Muscle of back (tissue), 11 donors: ENCODE results near the gene SMAD6. TPM values are rescaled to one million over a fixed set of nuclear protein-coding genes. Genes with fewer than 3 reads are reported as not detected.

Source experiments
- DNase-seq, 3 donors: peaks; one replicate each; pipeline versions ENCODE4 v3.0.0 to v3.0.0-alpha.2; 2013
- polyA plus RNA-seq, 10 donors: library from polyadenylated mRNA; unstranded; fragments of 120-200 nt; gene quantifications; one replicate each; pipeline ENCODE4 v1.2.1, GENCODE V29; 2013; ENCODE audit not compliant: insufficient read length in 10 of 10

The SMAD6 gene
- polyA plus RNA-seq, 10 donors, result 2.3 to 9.1 (median 4.3) TPM

DNA sequence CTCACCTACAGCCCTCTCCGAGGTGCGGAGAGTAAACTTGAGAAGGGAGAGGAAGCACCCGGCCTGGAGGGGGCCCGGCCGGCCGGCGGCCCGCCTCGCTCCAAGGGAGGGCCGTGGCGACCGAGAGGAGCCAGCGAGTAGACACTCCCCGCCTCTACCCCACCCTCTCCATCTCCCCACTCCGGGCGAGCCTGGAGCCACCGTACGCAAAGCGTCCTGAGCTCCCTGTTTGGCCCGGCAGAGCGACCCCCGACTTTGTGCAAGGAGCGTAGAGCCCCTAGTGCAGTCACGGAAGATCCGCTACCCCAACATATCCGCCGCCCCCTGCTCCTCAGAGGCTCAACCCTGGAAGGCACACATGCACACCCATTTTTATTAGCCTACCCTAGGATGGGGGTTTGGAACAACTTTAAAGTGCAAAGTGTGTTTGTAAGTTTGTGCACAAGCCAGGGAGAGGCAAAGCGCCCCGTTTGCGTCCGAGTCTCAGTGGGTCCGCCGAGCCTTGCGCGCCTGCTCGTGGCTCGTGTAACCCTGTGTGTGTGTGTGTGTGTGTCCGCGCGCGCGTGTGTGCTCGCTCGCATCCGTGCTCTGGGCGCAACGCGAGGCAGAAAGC lies 508 bp upstream of the SMAD6 start:
- peak; percentile 36 to 91 (median 56) for DNase-seq

GRCh38 chr15:66702787-66703539 lies 927 bp downstream of the SMAD6 start:
- DNase-seq, result peak in 1 of 3 donors; percentile 78

GRCh38 chr15:66703540-66703941 lies 1.5 kb downstream of the SMAD6 start:
- peak in 2 of 3 donors; percentile 53 to 73 for DNase-seq

DNA sequence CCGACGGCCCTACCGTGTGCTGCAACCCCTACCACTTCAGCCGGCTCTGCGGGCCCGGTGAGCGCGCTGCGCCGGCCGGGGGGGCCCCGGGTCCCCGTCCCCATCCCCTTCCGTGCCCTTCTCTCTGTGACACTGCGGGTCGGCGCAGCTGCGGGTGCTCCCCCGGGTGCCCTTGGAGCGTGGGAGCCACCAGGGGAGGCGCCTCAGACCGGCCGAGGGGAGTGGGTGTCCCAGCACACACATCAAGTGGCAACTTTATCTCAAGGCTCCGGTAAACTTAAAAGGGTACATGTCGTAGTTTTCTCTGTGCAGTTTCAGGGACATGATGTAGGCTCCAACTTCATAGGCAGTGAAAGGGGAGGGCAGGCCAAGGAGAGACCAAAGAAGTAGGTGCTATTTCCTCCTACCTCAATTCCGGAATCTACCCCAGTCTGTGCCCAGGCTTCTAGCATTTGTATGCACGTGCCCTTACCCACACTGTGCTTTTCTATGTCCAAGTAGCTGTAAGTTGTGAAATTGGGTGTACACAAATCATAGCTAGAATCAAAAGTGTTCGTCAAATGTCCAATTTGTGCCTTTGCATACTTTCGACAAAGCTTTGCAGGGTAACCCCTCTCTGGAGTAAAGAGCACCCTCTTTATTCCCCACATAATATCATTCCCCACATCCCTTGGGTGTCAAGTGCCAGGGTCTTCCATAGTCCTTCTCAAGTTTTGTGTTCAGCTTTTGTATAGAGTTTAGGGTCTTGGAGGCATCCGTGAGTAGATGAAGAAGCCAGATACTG lies 2.2 kb downstream of the SMAD6 start:
- peak in 1 of 3 donors; percentile 42 for DNase-seq

GRCh38 chr15:66704803-66705153 lies 2.7 kb downstream of the SMAD6 start:
- no peak for DNase-seq

- no peak for DNase-seq
These were observed 3.5 kb downstream of the SMAD6 start for GRCh38 chr15:66705277-66706146.

DNA sequence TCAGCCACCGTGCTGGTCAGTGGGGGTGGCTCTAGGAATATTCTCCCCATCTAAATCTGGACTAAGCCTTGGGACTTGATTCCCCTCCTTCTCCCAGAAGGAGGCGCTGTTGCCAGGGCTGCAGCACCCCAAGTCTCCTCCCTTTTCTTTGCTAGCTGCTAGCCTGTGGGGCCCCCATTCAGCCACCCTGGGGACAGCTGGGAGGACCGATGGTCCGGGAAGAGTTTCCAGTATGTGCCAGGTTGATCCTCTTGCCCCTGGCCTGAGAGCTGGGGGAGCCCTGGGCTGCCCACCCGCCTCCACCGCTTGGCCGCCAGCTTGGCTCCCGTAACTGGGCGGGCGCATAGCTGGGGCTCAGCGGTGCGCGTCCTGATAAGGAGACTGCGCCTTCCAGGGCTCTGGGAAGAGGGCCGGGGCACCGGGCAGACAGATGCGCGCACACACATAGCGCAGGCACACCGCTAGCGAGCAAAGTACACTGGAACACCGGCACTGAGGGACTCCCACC lies 4.2 kb downstream of the SMAD6 start:
- no peak for DNase-seq

DNA sequence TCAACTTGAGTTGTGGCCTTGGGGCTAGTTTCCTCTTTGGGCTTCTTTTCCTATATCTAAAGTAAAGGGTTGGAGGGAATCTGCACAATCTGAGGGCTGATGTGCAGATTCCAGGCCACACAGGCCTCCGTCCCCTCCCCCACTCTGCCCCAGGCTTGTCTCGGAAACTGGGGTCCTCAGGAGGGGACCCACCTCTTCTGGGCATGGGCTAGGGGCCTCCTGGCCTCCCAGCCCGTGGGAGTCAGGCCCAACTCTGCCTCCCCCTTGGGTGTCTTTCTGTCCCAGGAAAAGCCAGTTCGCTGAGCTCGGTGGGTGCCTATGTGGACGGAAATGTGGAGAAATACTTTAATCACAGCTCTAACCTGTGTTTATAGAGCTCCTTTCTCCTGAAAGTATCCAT lies 4.8 kb downstream of the SMAD6 start:
- peak in 1 of 3 donors; percentile 43 for DNase-seq

GRCh38 chr15:66707310-66708082 lies 5.5 kb downstream of the SMAD6 start:
- DNase-seq, result peak in 2 of 3 donors; percentile 66 to 79

- no peak for DNase-seq
These were observed 6.4 kb downstream of the SMAD6 start for GRCh38 chr15:66708389-66708788.

DNA sequence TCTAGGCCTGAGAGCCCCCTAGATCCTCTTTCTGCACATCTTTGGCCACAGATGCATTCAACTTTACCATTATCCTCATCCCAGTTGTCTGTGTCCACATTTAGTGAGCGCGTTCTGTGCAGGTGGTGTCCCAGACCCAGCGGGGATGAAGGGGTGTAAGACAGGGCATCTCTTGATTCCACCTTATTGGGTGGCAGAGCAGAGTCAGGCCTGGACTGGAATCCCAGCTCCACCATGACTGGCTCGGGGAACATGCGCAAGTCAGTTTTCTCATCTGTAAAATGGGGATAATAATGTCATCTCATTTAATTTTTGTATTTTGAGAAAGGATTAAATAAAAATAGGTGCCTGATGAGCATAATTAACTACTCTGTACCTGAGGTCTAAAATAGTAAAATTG lies 7.8 kb downstream of the SMAD6 start:
- DNase-seq, result no peak

- DNase-seq, result no peak
These were observed 9.2 kb downstream of the SMAD6 start for GRCh38 chr15:66711260-66711659.

- no peak for DNase-seq
These were observed 9.8 kb downstream of the SMAD6 start for GRCh38 chr15:66711862-66712261.

DNA sequence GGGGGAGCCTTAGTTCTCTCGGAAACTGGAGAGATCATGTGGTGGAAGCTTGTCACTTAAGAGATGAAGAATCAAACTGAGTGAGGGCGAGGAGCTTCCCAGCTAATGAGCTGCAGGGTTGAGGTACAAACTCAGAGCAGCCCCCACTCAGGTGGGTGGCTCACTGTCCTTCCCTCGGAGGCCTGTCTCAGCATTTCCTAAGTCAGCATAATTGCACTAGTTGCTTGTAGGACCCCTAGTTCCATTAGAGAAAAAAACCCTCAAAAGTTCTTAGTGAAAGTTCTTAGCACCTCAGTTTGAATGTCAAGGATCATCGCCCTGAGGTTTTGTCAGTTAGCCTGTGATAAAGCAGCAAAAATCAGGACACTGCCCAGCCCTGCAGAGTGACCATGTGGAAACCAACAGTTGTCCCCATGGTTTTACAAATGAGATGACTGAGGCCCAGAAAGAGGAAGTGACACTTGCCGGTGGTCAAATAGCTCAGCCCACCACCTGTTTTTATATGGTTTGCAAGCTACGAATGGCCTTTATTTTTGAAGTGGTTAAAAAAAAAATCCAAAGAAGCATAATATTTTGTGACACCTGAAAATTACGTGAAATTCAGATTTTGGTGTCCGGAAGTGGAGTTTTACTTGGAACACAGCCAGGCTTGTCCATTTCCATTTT lies 11.9 kb downstream of the SMAD6 start:
- DNase-seq, result no peak

DNA sequence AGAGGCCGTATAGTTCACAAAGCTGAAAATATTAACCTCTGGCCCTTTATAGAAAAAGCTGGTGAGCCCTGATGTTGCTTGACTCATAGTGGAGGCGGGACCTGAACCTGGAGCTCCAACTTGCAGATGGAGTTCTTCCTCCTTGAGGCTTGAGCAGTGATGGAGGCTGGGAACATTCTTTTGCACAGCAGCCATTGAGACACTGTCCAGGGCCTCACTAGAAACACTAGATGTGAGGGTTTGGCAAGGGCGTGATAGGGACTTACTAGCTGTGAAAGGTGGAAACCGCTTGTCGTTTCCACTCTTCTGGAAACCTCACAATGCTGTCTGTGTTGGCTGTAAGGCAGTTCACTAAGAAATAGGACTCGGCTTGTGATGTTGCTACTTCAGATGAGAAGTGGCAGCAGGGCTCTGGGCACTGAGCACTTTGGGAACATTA lies 12.5 kb downstream of the SMAD6 start:
- no peak for DNase-seq

GRCh38 chr15:66715181-66715624 lies 13.2 kb downstream of the SMAD6 start:
- peak in 1 of 3 donors; percentile 52 for DNase-seq

- DNase-seq, result peak in 1 of 3 donors; percentile 48
These were observed 14.0 kb downstream of the SMAD6 start for GRCh38 chr15:66715720-66716655.

- peak in 1 of 3 donors; percentile 62 for DNase-seq
These were observed 14.6 kb downstream of the SMAD6 start for GRCh38 chr15:66716656-66717020.
